Neural cell (in vitro differentiated cells): ENCODE measurements around the gene MXRA7.

Source experiments
- CTCF ChIP-seq: fragments of 450-650 bp; IDR thresholded peaks from 2 replicates; pipeline ENCODE4 v1.5.1; 2014; ENCODE audit warnings: antibody characterized with exemption, mild to moderate bottlenecking, moderate library complexity; ENCODE audit not compliant: poor library complexity, severe bottlenecking
- EP300 ChIP-seq: fragments of 450-650 bp; conservative IDR thresholded peaks from 2 replicates; pipeline ENCODE4 v1.6.1; 2014; ENCODE audit warnings: antibody characterized with exemption, mild to moderate bottlenecking, moderate library complexity; ENCODE audit not compliant: poor library complexity, severe bottlenecking
- EZH2 ChIP-seq: fragments of 200-600, 300-800 bp; shearing (Covaris generic), sonication (generic); IDR thresholded peaks from 2 replicates; pipeline ENCODE4 v1.6.1; 2014; ENCODE audit warnings: antibody characterized with exemption, low read length, borderline replicate concordance, mild to moderate bottlenecking; ENCODE audit not compliant: insufficient read depth, poor library complexity, severe bottlenecking
- MXI1 ChIP-seq: fragments of 450-650 bp; conservative IDR thresholded peaks from 2 replicates; pipeline ENCODE4 v1.6.1; 2014; ENCODE audit warnings: antibody characterized with exemption, mild to moderate bottlenecking; ENCODE audit not compliant: poor library complexity, severe bottlenecking
- POLR2AphosphoS5 ChIP-seq: IDR thresholded peaks from 2 replicates; pipeline ENCODE4 v1.6.1; 2012
- RAD21 ChIP-seq: fragments of 450-650 bp; conservative IDR thresholded peaks from 2 replicates; pipeline ENCODE4 v1.6.1; 2014; ENCODE audit warnings: antibody characterized with exemption, mild to moderate bottlenecking, moderate library complexity
- REST ChIP-seq: IDR thresholded peaks from 2 replicates; pipeline ENCODE4 v1.6.1; 2012; ENCODE audit warnings: borderline replicate concordance
- SMC3 ChIP-seq: fragments of 450-650 bp; conservative IDR thresholded peaks from 2 replicates; pipeline ENCODE4 v1.6.1; 2014; ENCODE audit warnings: antibody characterized with exemption, mild to moderate bottlenecking, moderate library complexity; ENCODE audit not compliant: poor library complexity
- TAF1 ChIP-seq: IDR thresholded peaks from 2 replicates; pipeline ENCODE4 v1.6.1; 2012; ENCODE audit warnings: low read depth

DNA sequence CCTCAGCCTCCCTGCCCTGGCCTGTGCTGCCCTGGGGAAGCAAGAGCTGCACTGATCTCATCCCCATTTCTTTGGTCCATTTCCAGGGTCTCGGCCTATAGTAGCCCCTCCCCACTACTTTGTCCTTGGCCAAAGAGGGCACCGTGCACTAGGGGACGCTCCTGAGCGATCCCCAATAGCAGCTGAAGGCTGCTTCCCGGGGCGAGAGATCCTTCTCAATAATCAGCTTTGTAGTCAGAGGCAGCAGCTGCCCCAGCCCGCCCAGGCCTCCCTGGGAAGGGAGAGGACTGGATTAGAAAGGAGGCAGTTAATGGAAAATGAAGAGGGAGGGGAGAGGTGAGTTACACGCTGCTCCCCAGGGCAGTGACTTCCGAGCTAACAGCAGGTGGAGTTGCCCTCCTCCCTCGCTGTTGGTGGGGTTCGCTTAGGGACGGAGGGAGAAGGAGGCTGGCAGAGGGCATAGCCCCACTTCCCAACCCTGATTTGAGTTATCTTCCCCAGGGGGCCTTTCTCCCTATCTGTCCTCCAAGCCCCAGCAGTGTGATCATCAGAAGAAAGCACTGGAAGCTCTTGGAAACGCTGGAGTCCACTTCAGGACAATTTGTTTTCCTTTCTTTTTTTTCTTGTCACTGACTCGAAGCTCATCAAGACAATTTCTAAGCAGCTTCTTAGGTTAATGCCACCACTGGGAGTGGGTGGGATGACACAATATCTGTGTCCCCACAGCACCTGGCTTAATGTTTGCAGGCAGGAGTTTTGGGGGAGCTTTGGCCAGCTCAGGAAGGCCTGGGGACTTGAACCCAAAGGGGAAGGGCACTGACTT, 2.6 kb downstream of the MXRA7 start:
- TF ChIP-seq CTCF (peak; percentile 58), EP300 (no peak), REST (no peak), EZH2 (no peak), POLR2AphosphoS5 (no peak), MXI1 (no peak), SMC3 (no peak), RAD21 (no peak), TAF1 (no peak)
